Measurements from ENCODE around the gene C5orf24.

GRCh38 chr5:134845852-134846640, at the start of gene C5orf24:
- TF ChIP-seq, protein P1, sequence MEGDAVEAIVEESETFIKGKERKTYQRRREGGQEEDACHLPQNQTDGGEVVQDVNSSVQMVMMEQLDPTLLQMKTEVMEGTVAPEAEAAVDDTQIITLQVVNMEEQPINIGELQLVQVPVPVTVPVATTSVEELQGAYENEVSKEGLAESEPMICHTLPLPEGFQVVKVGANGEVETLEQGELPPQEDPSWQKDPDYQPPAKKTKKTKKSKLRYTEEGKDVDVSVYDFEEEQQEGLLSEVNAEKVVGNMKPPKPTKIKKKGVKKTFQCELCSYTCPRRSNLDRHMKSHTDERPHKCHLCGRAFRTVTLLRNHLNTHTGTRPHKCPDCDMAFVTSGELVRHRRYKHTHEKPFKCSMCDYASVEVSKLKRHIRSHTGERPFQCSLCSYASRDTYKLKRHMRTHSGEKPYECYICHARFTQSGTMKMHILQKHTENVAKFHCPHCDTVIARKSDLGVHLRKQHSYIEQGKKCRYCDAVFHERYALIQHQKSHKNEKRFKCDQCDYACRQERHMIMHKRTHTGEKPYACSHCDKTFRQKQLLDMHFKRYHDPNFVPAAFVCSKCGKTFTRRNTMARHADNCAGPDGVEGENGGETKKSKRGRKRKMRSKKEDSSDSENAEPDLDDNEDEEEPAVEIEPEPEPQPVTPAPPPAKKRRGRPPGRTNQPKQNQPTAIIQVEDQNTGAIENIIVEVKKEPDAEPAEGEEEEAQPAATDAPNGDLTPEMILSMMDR (IDR thresholded peaks at IDR 0.05) = no peak
- TF ChIP-seq POLR2A (IDR thresholded peaks at IDR 0.05) = peak; percentile 89

Data from testis (tissue), 2 donors.